ENCODE data around the gene MICB. TPM values are rescaled to one million over a fixed set of nuclear protein-coding genes. Genes with fewer than 3 reads are reported as not detected.
A peak's percentile ranks its signal among the peaks of the same experiment; 100 is the strongest.

The MICB gene
- total RNA-seq, 1 experiment from 2014 or later: 13.2 TPM

GRCh38 chr6:31528821-31529328, 30.9 kb downstream of the MICB start, which contains the start of gene MCCD1:
MCCD1 (plus strand) TSS chr6:31528962; CDS start chr6:31529015, 53 bp downstream.
- Histone ChIP-seq H3K9ac (ENCODE audit: low read length) (no peak within 1 kb of the TSS), H3K4me2 (ENCODE audit: low read depth, low read length, poor library complexity, severe bottlenecking) (no peak within 1 kb of the TSS), H3K4me3 (ENCODE audit: low read length) (no peak within 1 kb of the TSS), H3K9me2 (replicated peaks; ENCODE audit: insufficient read depth, low read length) (no peaks in the 10 kb centered on the region), H3K79me2 (ENCODE audit: low read length) (no peaks in the 10 kb centered on the region), H3K27ac (ENCODE audit: low read length) (no peak within 1 kb of the TSS), H3K4me1 (ENCODE audit: low read length) (no peaks in the 10 kb centered on the region; the same call in 1 of the 2 replicates), H3K27me3 (ENCODE audit: low read length) (no peaks in the 10 kb centered on the region), H3K36me3 (ENCODE audit: insufficient read depth, low read length) (peaks cover 38% of the 10 kb centered on the region; the same call in 1 of the 2 replicates), H3K9me3 (ENCODE audit: low read length) (no peaks in the 10 kb centered on the region), H2AFZ (ENCODE audit: low read length) (no peak within 1 kb of the TSS), H4K20me1 (ENCODE audit: insufficient read depth, low read depth, low read length) (peaks cover 9% of the 10 kb centered on the region; the same call in 1 of the 2 replicates)
- DNase-seq: peak; percentile 45

GRCh38 chr6:31529329-31530150, 31.6 kb downstream of the MICB start:
- Histone ChIP-seq H3K9ac (ENCODE audit: low read length) (no peak overlapping the region), H3K79me2 (ENCODE audit: low read length) (no peaks in the 10 kb centered on the region)

GRCh38 chr6:31530659-31531058, 32.7 kb downstream of the MICB start:
- H3K9me2 ChIP-seq (replicated peaks; ENCODE audit: insufficient read depth, low read length): no peaks in the 10 kb centered on the region
- H3K79me2 ChIP-seq (ENCODE audit: low read length): no peaks in the 10 kb centered on the region
- H3K9ac ChIP-seq (ENCODE audit: low read length): no peak overlapping the region
- no peak overlapping the region for H2AFZ ChIP-seq (ENCODE audit: low read length)
- peaks cover 25% of the 10 kb centered on the region for H4K20me1 ChIP-seq (ENCODE audit: insufficient read depth, low read depth, low read length)
- H3K4me3 ChIP-seq (ENCODE audit: low read length): no peak overlapping the region
- no peak overlapping the region for H3K4me2 ChIP-seq (ENCODE audit: low read depth, low read length, poor library complexity, severe bottlenecking)
- no peaks in the 10 kb centered on the region; the same call in 1 of the 2 replicates for H3K4me1 ChIP-seq (ENCODE audit: low read length)
- H3K27me3 ChIP-seq (ENCODE audit: low read length): no peaks in the 10 kb centered on the region
- H3K36me3 ChIP-seq (ENCODE audit: insufficient read depth, low read length): peaks cover 56% of the 10 kb centered on the region
- H3K9me3 ChIP-seq (ENCODE audit: low read length): no peaks in the 10 kb centered on the region
- DNase-seq: no peak
- no peak overlapping the region for H3K27ac ChIP-seq (ENCODE audit: low read length)

More at GRCh38 chr6:31529329-31530150, 31.6 kb downstream of the MICB start:
- no peak overlapping the region for H3K4me3 ChIP-seq (ENCODE audit: low read length)
- H3K36me3 ChIP-seq (ENCODE audit: insufficient read depth, low read length): peaks cover 44% of the 10 kb centered on the region; the same call in 1 of the 2 replicates
- no peaks in the 10 kb centered on the region for H3K9me2 ChIP-seq (replicated peaks; ENCODE audit: insufficient read depth, low read length)
- no peak overlapping the region for H3K27ac ChIP-seq (ENCODE audit: low read length)
- no peaks in the 10 kb centered on the region for H3K9me3 ChIP-seq (ENCODE audit: low read length)
- H2AFZ ChIP-seq (ENCODE audit: low read length): no peak overlapping the region
- H3K4me2 ChIP-seq (ENCODE audit: low read depth, low read length, poor library complexity, severe bottlenecking): no peak overlapping the region
- peaks cover 14% of the 10 kb centered on the region for H4K20me1 ChIP-seq (ENCODE audit: insufficient read depth, low read depth, low read length)
- H3K4me1 ChIP-seq (ENCODE audit: low read length): no peaks in the 10 kb centered on the region; the same call in 1 of the 2 replicates
- DNase-seq: peak; percentile 60
- no peaks in the 10 kb centered on the region for H3K27me3 ChIP-seq (ENCODE audit: low read length)

DNA sequence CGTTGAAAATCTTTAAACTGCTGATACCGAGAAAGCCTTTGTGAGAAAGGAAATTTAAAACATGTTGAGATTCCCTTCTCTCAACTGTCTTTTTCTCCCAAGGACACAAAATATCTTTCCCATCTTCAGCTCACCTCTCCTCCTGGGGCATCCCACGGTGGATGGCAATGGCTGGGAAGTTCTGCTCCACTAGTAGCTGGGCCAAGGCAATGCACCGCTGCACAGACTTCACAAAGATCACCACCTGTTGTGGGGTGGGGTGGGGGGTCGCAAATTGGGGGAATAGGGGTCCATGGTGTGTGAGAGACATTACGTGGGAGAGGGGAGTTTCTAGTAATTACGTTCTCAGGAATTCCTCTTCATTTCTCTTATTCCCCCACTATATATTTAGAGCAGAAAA, 33.2 kb downstream of the MICB start:
- Histone ChIP-seq H3K36me3 (ENCODE audit: insufficient read depth, low read length) (peaks cover 61% of the 10 kb centered on the region), H2AFZ (ENCODE audit: low read length) (no peak overlapping the region), H3K27ac (ENCODE audit: low read length) (no peak overlapping the region), H3K4me3 (ENCODE audit: low read length) (no peak overlapping the region), H3K9ac (ENCODE audit: low read length) (no peak overlapping the region), H3K27me3 (ENCODE audit: low read length) (no peaks in the 10 kb centered on the region), H3K9me2 (replicated peaks; ENCODE audit: insufficient read depth, low read length) (no peaks in the 10 kb centered on the region), H4K20me1 (ENCODE audit: insufficient read depth, low read depth, low read length) (peaks cover 30% of the 10 kb centered on the region), H3K9me3 (ENCODE audit: low read length) (no peaks in the 10 kb centered on the region), H3K79me2 (ENCODE audit: low read length) (peaks cover 3% of the 10 kb centered on the region; the same call in 1 of the 2 replicates), H3K4me1 (ENCODE audit: low read length) (no peaks in the 10 kb centered on the region; the same call in 1 of the 2 replicates), H3K4me2 (ENCODE audit: low read depth, low read length, poor library complexity, severe bottlenecking) (no peak overlapping the region)
- no peak for DNase-seq

DNA sequence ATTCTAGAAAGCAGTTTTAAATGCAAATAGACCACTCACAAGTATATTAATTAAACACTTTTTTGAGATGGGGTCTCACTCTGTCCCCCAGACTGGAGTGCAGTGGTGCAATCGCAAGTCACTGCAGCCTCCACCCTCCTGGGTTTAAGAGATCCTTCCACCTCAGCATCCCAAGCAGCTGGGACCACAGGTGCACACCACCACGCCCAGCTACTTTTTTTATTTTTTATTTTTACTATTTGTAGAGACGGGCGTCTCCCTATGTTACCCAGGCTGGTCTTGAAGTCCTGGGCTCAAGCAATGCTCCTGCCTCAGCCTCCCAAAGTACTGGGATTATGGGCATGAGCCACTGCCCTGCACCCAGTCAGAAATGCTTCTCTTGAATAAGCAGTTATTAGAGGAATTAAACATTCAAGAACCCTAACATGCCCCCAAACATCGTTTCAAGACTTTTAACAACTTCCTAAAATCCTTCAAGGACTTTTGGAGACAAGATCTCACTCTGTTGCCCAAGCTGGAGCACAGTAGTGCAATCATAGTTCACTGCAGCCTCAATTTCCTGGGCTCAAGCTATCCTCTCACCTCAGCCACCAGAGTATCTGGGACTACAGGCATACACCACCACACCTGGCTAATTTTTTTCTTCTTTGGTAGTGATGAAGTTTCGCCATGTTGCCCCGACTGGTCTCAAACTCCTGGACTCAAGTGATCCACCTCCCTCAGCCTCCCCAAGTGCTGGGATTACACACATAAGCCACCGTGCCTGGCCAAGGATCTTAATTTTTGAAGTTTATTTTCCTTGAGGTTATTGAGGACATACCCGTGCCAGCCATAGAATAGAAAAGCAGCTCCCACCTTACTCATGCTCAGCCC, 34.1 kb downstream of the MICB start:
- no peaks in the 10 kb centered on the region; the same call in 1 of the 2 replicates for H3K4me1 ChIP-seq (ENCODE audit: low read length)
- H2AFZ ChIP-seq (ENCODE audit: low read length): no peak overlapping the region
- no peaks in the 10 kb centered on the region for H3K9me3 ChIP-seq (ENCODE audit: low read length)
- H3K9ac ChIP-seq (ENCODE audit: low read length): no peak overlapping the region
- no peak overlapping the region for H3K27ac ChIP-seq (ENCODE audit: low read length)
- DNase-seq: peak; percentile 40
- peaks cover 7% of the 10 kb centered on the region; the same call in 1 of the 2 replicates for H3K79me2 ChIP-seq (ENCODE audit: low read length)
- H3K9me2 ChIP-seq (replicated peaks; ENCODE audit: insufficient read depth, low read length): no peaks in the 10 kb centered on the region
- H3K4me2 ChIP-seq (ENCODE audit: low read depth, low read length, poor library complexity, severe bottlenecking): no peak overlapping the region
- no peak overlapping the region for H3K4me3 ChIP-seq (ENCODE audit: low read length)
- H3K36me3 ChIP-seq (ENCODE audit: insufficient read depth, low read length): peaks cover 68% of the 10 kb centered on the region
- peaks cover 37% of the 10 kb centered on the region for H4K20me1 ChIP-seq (ENCODE audit: insufficient read depth, low read depth, low read length)
- no peaks in the 10 kb centered on the region for H3K27me3 ChIP-seq (ENCODE audit: low read length)

DNA sequence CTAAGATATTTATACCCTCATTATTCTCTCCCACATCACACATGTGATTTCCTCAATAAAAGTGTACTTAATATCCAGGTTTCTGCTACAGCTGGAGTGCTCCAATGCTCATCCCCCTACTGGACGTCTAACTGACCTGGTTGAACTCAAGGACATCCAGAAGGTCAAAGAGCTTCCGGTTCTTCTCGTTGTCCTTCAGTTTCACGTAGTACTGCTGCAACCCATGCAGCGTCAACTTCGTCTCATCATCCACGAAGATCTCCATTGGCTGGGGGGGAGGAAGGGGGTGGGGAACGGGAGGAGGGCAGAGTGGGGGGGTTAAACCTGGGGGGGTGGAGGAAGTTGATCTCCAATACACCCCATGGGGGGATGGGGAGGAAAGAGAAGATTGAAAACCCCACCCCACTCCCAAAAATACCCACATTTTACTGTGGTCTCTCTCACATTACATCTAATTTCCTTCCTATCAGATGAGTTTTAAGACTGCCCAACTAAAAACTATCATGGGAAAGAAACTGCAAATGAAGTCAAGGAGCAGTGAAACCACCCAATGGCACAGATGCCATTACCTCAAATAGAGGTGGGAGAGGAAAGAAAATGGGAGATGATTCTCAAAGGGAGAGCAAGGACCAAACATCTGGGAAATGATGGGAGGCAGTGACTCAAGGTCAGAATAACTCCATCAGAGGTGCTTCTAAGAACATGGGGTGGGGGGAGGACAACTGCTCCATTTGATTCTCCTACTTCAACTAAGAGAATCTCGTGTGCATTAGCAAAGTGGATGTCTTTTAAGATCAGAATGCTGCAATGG, 34.9 kb downstream of the MICB start:
- H3K4me3 ChIP-seq (ENCODE audit: low read length): no peak overlapping the region
- DNase-seq: no peak
- H4K20me1 ChIP-seq (ENCODE audit: insufficient read depth, low read depth, low read length): peaks cover 40% of the 10 kb centered on the region
- H3K4me2 ChIP-seq (ENCODE audit: low read depth, low read length, poor library complexity, severe bottlenecking): no peak overlapping the region
- peaks cover 7% of the 10 kb centered on the region; the same call in 1 of the 2 replicates for H3K79me2 ChIP-seq (ENCODE audit: low read length)
- H3K27ac ChIP-seq (ENCODE audit: low read length): no peak overlapping the region
- no peaks in the 10 kb centered on the region for H3K27me3 ChIP-seq (ENCODE audit: low read length)
- H3K36me3 ChIP-seq (ENCODE audit: insufficient read depth, low read length): peaks cover 73% of the 10 kb centered on the region
- H3K9me3 ChIP-seq (ENCODE audit: low read length): no peaks in the 10 kb centered on the region
- no peak overlapping the region for H3K9ac ChIP-seq (ENCODE audit: low read length)
- H3K9me2 ChIP-seq (replicated peaks; ENCODE audit: insufficient read depth, low read length): no peaks in the 10 kb centered on the region
- no peaks in the 10 kb centered on the region; the same call in 1 of the 2 replicates for H3K4me1 ChIP-seq (ENCODE audit: low read length)
- no peak overlapping the region for H2AFZ ChIP-seq (ENCODE audit: low read length)

DNA sequence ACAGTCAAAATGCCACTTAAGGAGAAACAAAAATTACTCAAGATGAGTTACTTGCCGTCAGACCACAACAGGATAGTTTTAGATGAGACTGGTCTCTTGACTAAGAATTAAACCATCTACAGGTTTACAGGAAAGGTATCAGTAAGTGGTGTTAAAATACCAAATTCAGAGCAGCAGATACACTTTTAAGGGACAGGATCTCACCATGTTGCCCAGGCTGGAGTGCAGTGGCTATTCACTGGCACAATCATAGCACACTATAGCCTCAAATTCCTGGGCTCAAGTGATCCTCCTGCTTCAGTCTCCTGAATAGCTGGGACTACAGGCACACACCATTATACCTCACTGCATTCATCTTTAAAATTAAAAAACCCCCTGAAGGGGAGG, 35.5 kb downstream of the MICB start:
- H3K4me1 ChIP-seq (ENCODE audit: low read length): peaks cover under 1% of the 10 kb centered on the region; the same call in 1 of the 2 replicates
- no peak overlapping the region for H3K4me3 ChIP-seq (ENCODE audit: low read length)
- peaks cover 45% of the 10 kb centered on the region for H4K20me1 ChIP-seq (ENCODE audit: insufficient read depth, low read depth, low read length)
- H3K9me3 ChIP-seq (ENCODE audit: low read length): no peaks in the 10 kb centered on the region
- H3K9ac ChIP-seq (ENCODE audit: low read length): no peak overlapping the region
- no peak overlapping the region for H2AFZ ChIP-seq (ENCODE audit: low read length)
- no peak overlapping the region for H3K27ac ChIP-seq (ENCODE audit: low read length)
- H3K9me2 ChIP-seq (replicated peaks; ENCODE audit: insufficient read depth, low read length): no peaks in the 10 kb centered on the region
- DNase-seq: no peak
- peaks cover 77% of the 10 kb centered on the region for H3K36me3 ChIP-seq (ENCODE audit: insufficient read depth, low read length)
- peaks cover 12% of the 10 kb centered on the region for H3K79me2 ChIP-seq (ENCODE audit: low read length)
- H3K27me3 ChIP-seq (ENCODE audit: low read length): no peaks in the 10 kb centered on the region
- H3K4me2 ChIP-seq (ENCODE audit: low read depth, low read length, poor library complexity, severe bottlenecking): no peak overlapping the region
